ENCODE data around the gene FHAD1. TPM values are rescaled to one million over a fixed set of nuclear protein-coding genes. Genes with fewer than 3 reads are reported as not detected.

Gene FHAD1
- total and polyA plus RNA-seq, 2 of the 13 experiments (the other 11 are each of a cell fraction or from before 2014, with no cell fraction given), result not detected

- TF ChIP-seq FLYWCH1 (CRISPR knock-in tag; IDR thresholded peaks at IDR 0.05) (no peak), ZNF766 (CRISPR knock-in tag; IDR thresholded peaks at IDR 0.05; ENCODE audit: borderline replicate concordance) (no peak), POLR2A (IDR thresholded peaks at IDR 0.05; ENCODE audit: insufficient read depth in 1 of 2, low read depth in 2 of 2, low read length in 2 of 2) (no peak), FOXO1 (CRISPR knock-in tag; IDR thresholded peaks at IDR 0.05) (peak; percentile 19; the same call in 1 of the 2 replicates), FOXA3 (CRISPR knock-in tag; IDR thresholded peaks at IDR 0.05) (0 out of 2 replicates have a peak, but pooled peaks have one; percentile 14), NFIC (IDR thresholded peaks at IDR 0.05; ENCODE audit: low read length) (no peak), RARA (CRISPR knock-in tag; IDR thresholded peaks at IDR 0.05) (peak; percentile 86), ZNF24 (IDR thresholded peaks at IDR 0.05) (no peak), KLF11 (CRISPR knock-in tag; IDR thresholded peaks at IDR 0.05) (no peak), TGIF2 (CRISPR knock-in tag; IDR thresholded peaks at IDR 0.05) (no peak), MYNN (CRISPR knock-in tag; IDR thresholded peaks at IDR 0.05; ENCODE audit: low read depth) (no peak), MAF1 (CRISPR knock-in tag; IDR thresholded peaks at IDR 0.05; ENCODE audit: borderline replicate concordance) (no peak), ZNF674 (CRISPR knock-in tag; IDR thresholded peaks at IDR 0.05; ENCODE audit: low read depth) (no peak), SOX6 (IDR thresholded peaks at IDR 0.05) (no peak), SOX6 (CRISPR knock-in tag; IDR thresholded peaks at IDR 0.05) (peak; percentile 45; the same call in 1 of the 2 replicates), ZNF737 (CRISPR knock-in tag; IDR thresholded peaks at IDR 0.05; ENCODE audit: borderline replicate concordance) (no peak), ZNF691 (CRISPR knock-in tag; IDR thresholded peaks at IDR 0.05; ENCODE audit: borderline replicate concordance, low read depth) (no peak), ZNF430 (CRISPR knock-in tag; IDR thresholded peaks at IDR 0.05) (no peak), ZNF678 (CRISPR knock-in tag; IDR thresholded peaks at IDR 0.05) (no peak), NR2F2 (IDR thresholded peaks at IDR 0.05; ENCODE audit: borderline replicate concordance, low read depth) (peak; percentile 71), BCL6 (CRISPR knock-in tag; IDR thresholded peaks at IDR 0.05) (peak; percentile 58; the same call in 1 of the 2 replicates), MAZ (IDR thresholded peaks at IDR 0.05; ENCODE audit: borderline replicate concordance, low read depth, low read length) (no peak), MAZ (CRISPR knock-in tag; IDR thresholded peaks at IDR 0.05; ENCODE audit: low read depth) (no peak; the same call in 1 of the 2 replicates), ZSCAN30 (CRISPR knock-in tag; IDR thresholded peaks at IDR 0.05) (no peak), BRF2 (CRISPR knock-in tag; IDR thresholded peaks at IDR 0.05) (no peak), HCFC1 (IDR thresholded peaks at IDR 0.05; ENCODE audit: low read depth, low read length) (no peak), ATM (IDR thresholded peaks at IDR 0.05; ENCODE audit: borderline replicate concordance) (no peak), KDM2A (CRISPR knock-in tag; IDR thresholded peaks at IDR 0.05; ENCODE audit: borderline replicate concordance, low read depth) (peak; percentile 41; the same call in 1 of the 2 replicates), ZNF33B (CRISPR knock-in tag; IDR thresholded peaks at IDR 0.05) (no peak), ZC3H4 (CRISPR knock-in tag; IDR thresholded peaks at IDR 0.05; ENCODE audit: borderline replicate concordance) (no peak), ZBTB38 (CRISPR knock-in tag; IDR thresholded peaks at IDR 0.05) (no peak), ZNF501 (CRISPR knock-in tag; IDR thresholded peaks at IDR 0.05) (no peak)
- TF ChIP-seq, protein P1, sequence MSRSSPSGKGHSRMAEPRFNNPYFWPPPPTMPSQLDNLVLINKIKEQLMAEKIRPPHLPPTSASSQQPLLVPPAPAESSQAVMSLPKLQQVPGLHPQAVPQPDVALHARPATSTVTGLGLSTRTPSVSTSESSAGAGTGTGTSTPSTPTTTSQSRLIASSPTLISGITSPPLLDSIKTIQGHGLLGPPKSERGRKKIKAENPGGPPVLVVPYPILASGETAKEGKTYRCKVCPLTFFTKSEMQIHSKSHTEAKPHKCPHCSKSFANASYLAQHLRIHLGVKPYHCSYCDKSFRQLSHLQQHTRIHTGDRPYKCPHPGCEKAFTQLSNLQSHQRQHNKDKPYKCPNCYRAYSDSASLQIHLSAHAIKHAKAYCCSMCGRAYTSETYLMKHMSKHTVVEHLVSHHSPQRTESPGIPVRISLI (CRISPR knock-in tag; IDR thresholded peaks at IDR 0.05; ENCODE audit: borderline replicate concordance), result no peak
Observed at GRCh38 chr1:15420853-15421465, 173.9 kb downstream of the FHAD1 start (continued).

Data from HepG2 (cell line).